ENCODE results near the gene ZNF141. TPM values are rescaled to one million over a fixed set of nuclear protein-coding genes. Genes with fewer than 3 reads are reported as not detected.
A peak's percentile ranks its signal among the peaks of the same experiment; 100 is the strongest.

The ZNF141 gene
- polyA plus RNA-seq, 2 donors = 1.8 to 3.7 TPM

DNA sequence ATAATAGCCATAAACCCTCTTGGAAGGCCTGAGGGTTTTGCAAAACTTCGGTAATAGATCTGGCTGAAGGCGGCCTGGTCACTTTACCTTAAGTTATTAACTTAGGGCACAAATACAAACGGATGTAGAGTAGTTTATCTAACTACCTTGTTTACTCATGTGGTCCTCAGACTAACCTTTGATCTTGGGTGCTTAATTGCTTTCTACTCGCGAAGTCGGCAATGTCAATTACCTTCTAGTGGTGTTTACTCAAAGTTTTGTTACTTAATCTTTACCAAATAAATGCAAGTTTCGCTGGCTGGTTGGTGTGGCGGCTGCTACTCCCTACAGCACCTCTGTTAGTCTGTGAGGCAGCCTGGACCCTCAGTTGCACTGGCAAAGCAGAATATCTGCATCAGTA is 8.9 kb upstream of the ZNF141 start:
- no peaks in the 10 kb centered on the region for H3K4me1 ChIP-seq (ENCODE audit: control insufficient read depth in 2 of 2, insufficient read depth in 2 of 2, low read length in 1 of 2)
- peaks cover 0 to 4% of the 10 kb centered on the region in 2 donors for H3K9me3 ChIP-seq (ENCODE audit: control insufficient read depth in 2 of 2, insufficient read depth in 1 of 2, low read depth in 1 of 2, low read length in 1 of 2)
- H3K36me3 ChIP-seq (ENCODE audit: control insufficient read depth in 2 of 2, insufficient read depth in 2 of 2, low read length in 1 of 2) = no peaks in the 10 kb centered on the region
- H3K4me3 ChIP-seq (ENCODE audit: low read depth in 1 of 2, low read length in 2 of 2) = no peak overlapping the region
- H3K27ac ChIP-seq (ENCODE audit: low read depth in 2 of 2, low read length in 1 of 2) = no peak overlapping the region
- 79 to 80% methylated on average over 8 of the region's 8 CpGs for WGBS, 2 donors
- H3K27me3 ChIP-seq (ENCODE audit: control insufficient read depth in 1 of 2, insufficient read depth in 2 of 2, low read length in 2 of 2) = no peaks in the 10 kb centered on the region

DNA sequence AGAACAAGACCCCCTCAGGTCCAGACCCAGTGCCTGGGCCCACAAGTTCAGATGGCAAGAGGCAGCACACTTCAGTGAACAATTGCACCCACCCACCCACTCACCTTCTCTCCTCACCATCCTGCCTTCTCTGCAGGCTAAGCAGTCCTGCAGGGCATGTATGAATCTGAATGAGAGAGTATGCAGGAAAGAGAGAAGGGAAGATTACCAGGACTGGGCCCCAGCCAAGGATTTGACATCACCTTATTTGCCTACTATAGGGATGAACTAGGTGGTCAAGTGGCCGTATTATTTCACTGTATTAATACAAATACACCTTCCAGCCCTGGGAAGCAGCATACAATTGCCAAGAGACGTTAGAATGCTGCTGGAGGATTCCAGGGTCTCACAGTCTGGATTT is 2.1 kb upstream of the ZNF141 start:
- Histone ChIP-seq H3K4me1 (ENCODE audit: control insufficient read depth in 2 of 2, insufficient read depth in 2 of 2, low read length in 1 of 2) (peaks cover 0 to 7% of the 10 kb centered on the region in 2 donors), H3K9me3 (ENCODE audit: control insufficient read depth in 2 of 2, insufficient read depth in 1 of 2, low read depth in 1 of 2, low read length in 1 of 2) (no peaks in the 10 kb centered on the region), H3K36me3 (ENCODE audit: control insufficient read depth in 2 of 2, insufficient read depth in 2 of 2, low read length in 1 of 2) (no peaks in the 10 kb centered on the region), H3K27me3 (ENCODE audit: control insufficient read depth in 1 of 2, insufficient read depth in 2 of 2, low read length in 2 of 2) (no peaks in the 10 kb centered on the region), H3K4me3 (ENCODE audit: low read depth in 1 of 2, low read length in 2 of 2) (no peak overlapping the region), H3K27ac (ENCODE audit: low read depth in 2 of 2, low read length in 1 of 2) (no peak overlapping the region)
- 62 to 72% methylated on average over 2 of the region's 2 CpGs for WGBS, 2 donors

DNA sequence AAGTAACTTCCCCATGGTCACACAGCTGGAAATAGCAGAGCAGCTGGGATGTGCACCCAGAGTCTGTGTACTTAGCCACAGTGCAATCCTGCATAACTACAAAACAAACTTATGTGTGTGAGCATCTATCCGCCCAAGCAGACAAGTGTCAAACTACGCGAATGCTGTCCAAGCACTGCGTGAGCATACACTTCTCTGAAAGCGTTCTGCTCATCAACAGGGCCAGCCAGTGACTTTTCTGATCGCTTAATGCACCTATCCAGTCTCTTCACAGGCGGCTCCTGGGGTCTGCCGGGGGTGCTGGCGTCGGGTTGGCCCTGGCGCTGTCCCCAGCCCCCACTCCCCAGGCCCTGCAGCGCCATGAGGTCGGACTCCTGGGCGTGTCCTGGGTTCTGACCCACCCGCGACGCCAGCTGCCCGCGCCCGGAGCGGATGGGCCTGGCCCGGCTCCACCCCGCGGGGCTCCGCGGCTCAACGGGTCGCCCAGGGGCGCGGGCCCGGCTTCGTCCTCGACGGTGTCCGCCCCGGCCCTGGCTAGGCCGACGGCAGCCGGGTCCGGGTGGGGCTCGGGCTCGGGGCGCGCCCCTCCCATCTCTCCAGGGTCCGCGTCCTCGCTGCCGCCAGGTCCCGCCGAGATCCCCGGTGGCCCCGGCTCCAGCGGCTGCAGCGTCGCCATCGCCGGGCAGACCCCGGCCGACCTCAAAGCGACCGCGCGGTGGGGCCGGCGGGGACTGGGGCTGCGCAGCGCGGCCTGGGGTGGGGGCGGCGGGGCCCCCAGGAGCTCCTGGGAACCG is 1.3 kb upstream of the ZNF141 start:
- H3K27ac ChIP-seq (ENCODE audit: low read depth in 2 of 2, low read length in 1 of 2) = peak overlapping the region; percentile 90 to 91
- H3K27me3 ChIP-seq (ENCODE audit: control insufficient read depth in 1 of 2, insufficient read depth in 2 of 2, low read length in 2 of 2) = no peaks in the 10 kb centered on the region
- H3K36me3 ChIP-seq (ENCODE audit: control insufficient read depth in 2 of 2, insufficient read depth in 2 of 2, low read length in 1 of 2) = no peaks in the 10 kb centered on the region
- H3K9me3 ChIP-seq (ENCODE audit: control insufficient read depth in 2 of 2, insufficient read depth in 1 of 2, low read depth in 1 of 2, low read length in 1 of 2) = no peaks in the 10 kb centered on the region
- peak overlapping the region; percentile 83 to 97 for H3K4me3 ChIP-seq (ENCODE audit: low read depth in 1 of 2, low read length in 2 of 2)
- peaks cover 0 to 7% of the 10 kb centered on the region in 2 donors for H3K4me1 ChIP-seq (ENCODE audit: control insufficient read depth in 2 of 2, insufficient read depth in 2 of 2, low read length in 1 of 2)
- 7 to 9% methylated on average over 66 to 71 of the region's 71 CpGs for WGBS, 2 donors

DNA sequence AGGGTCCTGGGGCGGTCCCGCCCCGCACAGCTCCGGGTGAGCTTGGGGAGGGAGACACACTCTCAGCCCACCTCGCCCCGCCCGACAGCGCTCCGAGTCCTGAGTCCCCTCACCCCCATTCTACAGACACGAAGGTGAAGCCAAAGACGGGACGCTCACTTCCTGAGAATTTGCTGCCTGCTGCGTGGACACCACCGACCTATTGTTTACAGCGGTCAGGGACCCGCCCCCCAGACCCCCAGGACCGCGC is 796 bp upstream of the ZNF141 start:
- H3K9me3 ChIP-seq (ENCODE audit: control insufficient read depth in 2 of 2, insufficient read depth in 1 of 2, low read depth in 1 of 2, low read length in 1 of 2) = no peaks in the 10 kb centered on the region
- H3K4me3 ChIP-seq (ENCODE audit: low read depth in 1 of 2, low read length in 2 of 2) = peak overlapping the region; percentile 83 to 97
- peaks cover 0 to 7% of the 10 kb centered on the region in 2 donors for H3K4me1 ChIP-seq (ENCODE audit: control insufficient read depth in 2 of 2, insufficient read depth in 2 of 2, low read length in 1 of 2)
- H3K27me3 ChIP-seq (ENCODE audit: control insufficient read depth in 1 of 2, insufficient read depth in 2 of 2, low read length in 2 of 2) = no peaks in the 10 kb centered on the region
- peak overlapping the region; percentile 90 to 91 for H3K27ac ChIP-seq (ENCODE audit: low read depth in 2 of 2, low read length in 1 of 2)
- H3K36me3 ChIP-seq (ENCODE audit: control insufficient read depth in 2 of 2, insufficient read depth in 2 of 2, low read length in 1 of 2) = no peaks in the 10 kb centered on the region
- 0 to 2% methylated on average over 18 of the region's 18 CpGs for WGBS, 2 donors

DNA sequence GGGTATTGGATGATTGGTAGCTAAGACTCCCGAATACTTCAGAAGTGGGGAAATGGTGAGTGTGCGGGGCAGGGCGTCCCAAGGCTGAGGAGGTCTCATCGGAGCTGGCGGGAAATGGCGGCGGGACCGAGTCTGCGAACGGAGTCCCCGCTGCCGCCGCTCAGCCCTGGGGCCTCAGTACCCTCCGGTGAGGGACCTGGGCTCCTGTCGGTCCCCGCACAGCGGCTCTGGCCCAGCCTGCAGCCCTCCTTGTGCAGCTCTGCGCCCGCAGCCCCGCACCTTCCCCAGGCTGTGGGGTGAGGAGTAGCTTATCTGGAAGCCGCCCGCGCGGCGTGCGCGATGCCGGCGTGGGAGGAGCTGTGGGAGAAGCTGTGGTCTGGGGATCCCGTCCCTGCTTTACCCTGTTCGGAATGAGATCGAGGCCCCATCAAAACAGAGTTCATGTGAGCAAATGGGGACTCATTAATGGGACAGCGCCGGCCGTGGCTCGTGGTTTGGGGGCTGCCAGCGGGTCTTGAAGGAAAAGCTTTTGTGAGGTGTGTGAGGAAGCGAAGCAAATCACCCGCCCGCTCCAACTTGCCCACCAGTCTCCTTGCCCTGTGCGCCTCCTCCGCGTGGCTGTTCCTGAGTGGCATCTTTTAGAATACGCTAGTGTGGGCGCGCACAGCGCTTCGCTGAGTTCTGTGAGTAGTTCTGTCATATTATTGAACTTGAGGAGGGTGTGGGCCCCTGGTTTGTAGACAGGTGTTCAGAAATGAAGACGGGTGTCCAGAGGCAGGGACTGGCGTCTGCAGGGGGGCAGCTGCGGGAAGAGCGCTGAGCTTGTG is 531 bp downstream of the ZNF141 start:
- 2 to 3% methylated on average over 49 to 52 of the region's 52 CpGs for WGBS, 2 donors
- H3K27me3 ChIP-seq (ENCODE audit: control insufficient read depth in 1 of 2, insufficient read depth in 2 of 2, low read length in 2 of 2) = no peaks in the 10 kb centered on the region
- H3K9me3 ChIP-seq (ENCODE audit: control insufficient read depth in 2 of 2, insufficient read depth in 1 of 2, low read depth in 1 of 2, low read length in 1 of 2) = no peaks in the 10 kb centered on the region
- peak overlapping the region; percentile 90 to 91 for H3K27ac ChIP-seq (ENCODE audit: low read depth in 2 of 2, low read length in 1 of 2)
- H3K4me3 ChIP-seq (ENCODE audit: low read depth in 1 of 2, low read length in 2 of 2) = peak overlapping the region; percentile 83 to 97
- peaks cover 0 to 7% of the 10 kb centered on the region in 2 donors for H3K4me1 ChIP-seq (ENCODE audit: control insufficient read depth in 2 of 2, insufficient read depth in 2 of 2, low read length in 1 of 2)
- H3K36me3 ChIP-seq (ENCODE audit: control insufficient read depth in 2 of 2, insufficient read depth in 2 of 2, low read length in 1 of 2) = no peaks in the 10 kb centered on the region

DNA sequence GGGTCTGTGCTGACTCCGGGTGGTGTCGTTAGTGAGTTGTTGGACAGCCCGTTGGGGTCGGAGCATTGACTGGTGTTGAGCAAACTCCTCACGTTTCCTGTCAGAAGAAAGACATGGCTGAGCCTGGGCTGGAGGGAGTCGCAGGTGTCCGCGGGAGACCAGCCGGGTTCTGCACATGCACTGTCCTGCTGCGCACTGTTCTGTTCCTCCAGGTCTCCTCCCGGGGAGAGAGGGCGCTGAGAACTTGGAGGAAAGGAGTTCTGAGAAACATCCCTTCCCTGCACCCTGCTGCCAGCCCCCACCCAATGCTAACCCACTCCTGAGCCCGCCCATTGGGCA is 1.1 kb downstream of the ZNF141 start:
- H3K36me3 ChIP-seq (ENCODE audit: control insufficient read depth in 2 of 2, insufficient read depth in 2 of 2, low read length in 1 of 2) = no peaks in the 10 kb centered on the region
- H3K27ac ChIP-seq (ENCODE audit: low read depth in 2 of 2, low read length in 1 of 2) = no peak overlapping the region
- H3K4me1 ChIP-seq (ENCODE audit: control insufficient read depth in 2 of 2, insufficient read depth in 2 of 2, low read length in 1 of 2) = peaks cover 0 to 7% of the 10 kb centered on the region in 2 donors
- peak overlapping the region; percentile 83 to 97 for H3K4me3 ChIP-seq (ENCODE audit: low read depth in 1 of 2, low read length in 2 of 2)
- H3K9me3 ChIP-seq (ENCODE audit: control insufficient read depth in 2 of 2, insufficient read depth in 1 of 2, low read depth in 1 of 2, low read length in 1 of 2) = no peaks in the 10 kb centered on the region
- 38 to 40% methylated on average over 12 to 13 of the region's 13 CpGs for WGBS, 2 donors
- H3K27me3 ChIP-seq (ENCODE audit: control insufficient read depth in 1 of 2, insufficient read depth in 2 of 2, low read length in 2 of 2) = no peaks in the 10 kb centered on the region

DNA sequence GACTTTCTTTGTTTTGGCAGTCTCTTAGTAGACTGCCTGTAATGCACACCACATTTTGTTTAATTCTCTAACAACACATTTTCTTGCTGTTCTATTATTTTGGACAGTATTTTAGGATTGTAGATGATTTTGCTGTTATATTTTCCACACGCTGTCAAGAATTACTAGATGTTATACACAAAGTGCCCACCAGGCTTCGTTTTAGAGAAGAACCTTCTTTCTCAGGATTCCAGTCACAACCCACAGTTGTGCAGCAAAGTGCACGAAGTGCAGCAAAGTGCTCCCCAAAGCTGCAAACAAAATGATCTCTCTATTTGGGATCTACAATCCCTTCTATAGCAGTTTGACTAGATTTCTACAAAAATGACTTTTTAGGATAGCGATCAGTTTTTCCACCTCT is 2.4 kb downstream of the ZNF141 start:
- H3K36me3 ChIP-seq (ENCODE audit: control insufficient read depth in 2 of 2, insufficient read depth in 2 of 2, low read length in 1 of 2) = no peaks in the 10 kb centered on the region
- no peak overlapping the region for H3K4me3 ChIP-seq (ENCODE audit: low read depth in 1 of 2, low read length in 2 of 2)
- no peak overlapping the region for H3K27ac ChIP-seq (ENCODE audit: low read depth in 2 of 2, low read length in 1 of 2)
- no peaks in the 10 kb centered on the region for H3K9me3 ChIP-seq (ENCODE audit: control insufficient read depth in 2 of 2, insufficient read depth in 1 of 2, low read depth in 1 of 2, low read length in 1 of 2)
- H3K27me3 ChIP-seq (ENCODE audit: control insufficient read depth in 1 of 2, insufficient read depth in 2 of 2, low read length in 2 of 2) = no peaks in the 10 kb centered on the region
- H3K4me1 ChIP-seq (ENCODE audit: control insufficient read depth in 2 of 2, insufficient read depth in 2 of 2, low read length in 1 of 2) = peaks cover 0 to 7% of the 10 kb centered on the region in 2 donors
- 94 to 99% methylated on average over 4 of the region's 4 CpGs for WGBS, 2 donors

DNA sequence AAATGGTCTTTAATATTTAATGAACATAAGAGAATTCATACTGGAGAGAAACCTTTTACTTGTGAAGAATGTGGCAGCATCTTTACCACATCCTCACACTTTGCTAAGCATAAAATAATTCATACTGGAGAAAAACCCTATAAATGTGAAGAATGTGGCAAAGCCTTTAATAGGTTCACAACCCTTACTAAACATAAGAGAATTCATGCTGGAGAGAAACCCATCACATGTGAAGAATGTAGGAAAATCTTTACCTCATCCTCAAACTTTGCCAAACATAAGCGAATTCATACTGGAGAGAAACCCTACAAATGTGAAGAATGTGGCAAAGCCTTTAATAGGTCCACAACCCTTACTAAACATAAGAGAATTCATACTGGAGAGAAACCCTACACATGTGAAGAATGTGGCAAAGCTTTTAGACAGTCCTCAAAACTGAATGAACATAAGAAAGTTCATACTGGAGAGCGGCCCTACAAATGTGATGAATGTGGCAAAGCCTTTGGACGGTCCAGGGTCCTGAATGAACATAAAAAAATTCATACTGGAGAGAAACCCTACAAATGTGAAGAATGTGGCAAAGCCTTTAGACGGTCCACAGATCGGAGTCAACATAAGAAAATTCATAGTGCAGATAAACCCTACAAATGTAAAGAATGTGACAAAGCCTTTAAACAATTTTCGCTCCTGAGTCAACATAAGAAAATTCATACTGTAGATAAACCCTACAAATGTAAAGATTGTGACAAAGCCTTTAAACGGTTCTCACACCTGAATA is 35.6 kb downstream of the ZNF141 start:
- peaks cover 2 to 3% of the 10 kb centered on the region in 2 donors for H3K36me3 ChIP-seq (ENCODE audit: control insufficient read depth in 2 of 2, insufficient read depth in 2 of 2, low read length in 1 of 2)
- 96 to 97% methylated on average over 7 of the region's 7 CpGs for WGBS, 2 donors
- H3K4me1 ChIP-seq (ENCODE audit: control insufficient read depth in 2 of 2, insufficient read depth in 2 of 2, low read length in 1 of 2) = no peaks in the 10 kb centered on the region
- H3K9me3 ChIP-seq (ENCODE audit: control insufficient read depth in 2 of 2, insufficient read depth in 1 of 2, low read depth in 1 of 2, low read length in 1 of 2) = peaks cover 11 to 12% of the 10 kb centered on the region in 2 donors
- H3K27me3 ChIP-seq (ENCODE audit: control insufficient read depth in 1 of 2, insufficient read depth in 2 of 2, low read length in 2 of 2) = no peaks in the 10 kb centered on the region
- H3K4me3 ChIP-seq (ENCODE audit: low read depth in 1 of 2, low read length in 2 of 2) = peak overlapping the region in 1 of 2 donors; percentile 4
- no peak overlapping the region for H3K27ac ChIP-seq (ENCODE audit: low read depth in 2 of 2, low read length in 1 of 2)

DNA sequence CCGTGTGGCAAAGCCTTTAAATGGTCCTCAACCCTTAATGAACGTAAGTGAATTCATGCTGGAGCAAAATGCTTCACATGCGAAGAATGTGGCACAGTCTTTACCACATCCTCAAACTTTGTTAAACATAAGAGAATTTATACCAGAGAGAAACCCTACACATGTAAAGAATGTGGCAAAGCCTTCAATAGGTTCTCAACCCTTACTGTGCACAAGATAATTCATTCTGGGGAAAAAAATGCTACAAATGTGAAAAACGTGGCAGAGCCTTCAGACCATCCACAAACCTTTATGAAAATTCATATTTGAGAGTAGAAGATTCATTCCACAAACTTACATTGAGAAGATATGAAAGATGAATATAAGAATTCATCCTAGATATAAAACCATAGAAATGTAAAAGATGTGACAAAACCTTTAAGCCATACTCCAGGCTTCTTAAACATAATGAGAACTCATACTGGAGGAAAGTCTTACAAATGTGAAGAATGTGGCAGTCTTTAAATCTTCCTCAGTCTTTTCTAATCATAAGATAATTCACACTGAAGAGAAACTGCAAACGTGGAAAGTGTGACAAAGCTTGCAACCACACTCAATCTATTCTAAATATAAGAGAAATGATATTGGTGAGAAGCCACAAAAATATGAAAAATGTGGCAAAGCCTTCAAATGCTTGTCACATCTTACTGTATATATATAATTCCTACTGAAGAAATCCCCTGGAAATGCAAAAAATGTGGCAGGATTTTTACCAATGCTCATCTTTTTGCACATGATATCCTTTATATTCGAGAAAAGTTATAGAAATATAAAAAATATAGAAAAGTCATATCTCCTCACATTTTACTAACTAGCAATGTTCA is 36.9 kb downstream of the ZNF141 start:
- WGBS, 2 donors = 97 to 99% methylated on average over 6 of the region's 6 CpGs
- H3K4me1 ChIP-seq (ENCODE audit: control insufficient read depth in 2 of 2, insufficient read depth in 2 of 2, low read length in 1 of 2) = no peaks in the 10 kb centered on the region
- peak overlapping the region in 1 of 2 donors; percentile 11 for H3K4me3 ChIP-seq (ENCODE audit: low read depth in 1 of 2, low read length in 2 of 2)
- H3K27ac ChIP-seq (ENCODE audit: low read depth in 2 of 2, low read length in 1 of 2) = no peak overlapping the region
- peaks cover 10 to 16% of the 10 kb centered on the region in 2 donors for H3K9me3 ChIP-seq (ENCODE audit: control insufficient read depth in 2 of 2, insufficient read depth in 1 of 2, low read depth in 1 of 2, low read length in 1 of 2)
- peaks cover 2 to 3% of the 10 kb centered on the region in 2 donors for H3K36me3 ChIP-seq (ENCODE audit: control insufficient read depth in 2 of 2, insufficient read depth in 2 of 2, low read length in 1 of 2)
- no peaks in the 10 kb centered on the region for H3K27me3 ChIP-seq (ENCODE audit: control insufficient read depth in 1 of 2, insufficient read depth in 2 of 2, low read length in 2 of 2)

Data from esophagus (tissue), 2 donors.